Ammon's horn (tissue), 1 donor: Measurements from ENCODE around the gene MTOR.
A peak's percentile ranks its signal among the peaks of the same experiment; 100 is the strongest.

Experiments used
- DNase-seq: peaks from one replicate; pipeline ENCODE4 v3.0.0-alpha.2; 2016; ENCODE audit warnings: low spot score

MTOR gene

GRCh38 chr1:11061652-11062365, 200.5 kb downstream of the MTOR start:
- DNase-seq: no peak

GRCh38 chr1:11059968-11060830, 202.2 kb downstream of the MTOR start, which contains the start of gene SRM:
Gene SRM (minus strand): TSS chr1:11060018. CDS start chr1:11059943, 75 bp downstream.
- peak; percentile 93 for DNase-seq

GRCh38 chr1:11059155-11059967, 203.0 kb downstream of the MTOR start:
- DNase-seq: no peak

- no peak for DNase-seq
Measured at GRCh38 chr1:11058595-11059154, 203.7 kb downstream of the MTOR start.

GRCh38 chr1:11058026-11058425, 204.3 kb downstream of the MTOR start:
- DNase-seq: no peak

GRCh38 chr1:11057477-11057876, 204.9 kb downstream of the MTOR start:
- no peak for DNase-seq
